ENCODE results near the gene ASCC1. TPM values are rescaled to one million over a fixed set of nuclear protein-coding genes. Genes with fewer than 3 reads are reported as not detected.

Gene ASCC1
- total RNA-seq, 1 donor from 2014 or later: 25.7 TPM

DNA sequence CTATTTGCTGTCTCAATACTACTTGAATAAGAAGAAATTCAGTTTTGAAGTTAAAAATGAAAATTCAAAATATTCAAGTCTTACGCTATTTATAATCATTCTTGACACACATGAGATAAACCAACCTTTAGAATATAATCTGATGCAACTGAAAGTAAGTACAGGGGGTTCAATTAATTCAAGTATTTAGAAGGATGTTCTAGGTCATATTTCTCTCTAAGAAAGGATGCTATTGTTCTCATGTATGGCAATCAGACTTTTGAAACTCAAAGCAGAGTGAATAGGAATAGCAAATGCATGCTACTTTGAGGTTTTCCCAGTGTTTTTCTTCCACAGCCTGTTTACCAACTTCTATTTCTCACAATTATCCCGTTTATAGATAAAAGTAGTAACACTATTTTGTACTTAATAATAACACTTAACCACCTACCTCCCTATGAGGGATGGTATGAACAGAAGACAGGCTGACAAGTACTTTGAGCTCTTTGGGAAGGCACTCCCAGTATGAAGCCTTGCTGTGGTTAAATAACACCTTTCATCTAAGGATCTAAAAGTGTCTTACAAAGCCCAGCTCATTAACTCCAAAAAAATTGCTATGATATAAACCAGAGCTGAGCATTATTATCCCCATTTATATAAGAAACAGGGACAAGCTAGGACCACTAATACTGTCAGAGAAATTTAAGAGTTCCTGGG lies 109.8 kb downstream of the ASCC1 start:
- FAIRE-seq (no peak), DNase-seq (ENCODE audit: low spot score in 2 of 2) (no peak)

DNA sequence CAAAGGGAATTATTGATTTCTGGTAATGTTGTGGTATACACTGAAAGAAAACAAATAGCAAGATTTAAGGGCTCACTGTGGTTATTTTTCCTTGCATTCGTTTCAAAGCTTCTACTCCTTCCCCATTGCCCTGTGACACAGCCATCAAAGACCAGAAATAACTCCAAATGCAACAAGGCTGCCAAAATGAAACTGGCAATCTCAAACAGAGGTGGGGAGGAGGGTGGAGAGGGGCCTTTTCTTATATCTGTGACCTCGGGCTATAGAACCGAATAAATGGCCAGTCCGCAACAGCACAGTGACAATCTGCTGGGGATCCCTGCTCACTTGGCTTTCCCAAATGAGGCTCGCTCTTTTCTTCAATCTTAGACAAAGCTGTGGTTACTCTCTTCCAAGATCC lies 110.4 kb downstream of the ASCC1 start:
- FAIRE-seq (no peak), DNase-seq (ENCODE audit: low spot score in 2 of 2) (no peak)

DNA sequence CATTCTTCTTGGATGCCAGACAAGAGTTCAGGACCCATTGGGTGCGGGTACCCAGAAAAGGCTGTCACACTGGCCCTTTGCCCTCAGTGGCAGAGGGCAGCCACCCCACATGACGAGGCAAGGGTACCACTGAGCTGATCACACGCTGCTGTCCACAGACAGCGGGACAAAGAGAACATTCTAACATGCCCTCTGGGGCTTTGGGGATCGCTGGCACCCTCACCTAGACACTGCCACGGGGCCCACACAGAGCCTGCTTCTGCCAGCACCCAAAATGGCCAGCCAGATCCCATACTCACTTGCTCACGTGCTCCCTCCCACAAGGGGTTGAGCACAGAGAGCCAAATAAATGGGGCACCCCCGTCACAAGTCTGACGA lies 111.0 kb downstream of the ASCC1 start:
- FAIRE-seq: no peak

DNA sequence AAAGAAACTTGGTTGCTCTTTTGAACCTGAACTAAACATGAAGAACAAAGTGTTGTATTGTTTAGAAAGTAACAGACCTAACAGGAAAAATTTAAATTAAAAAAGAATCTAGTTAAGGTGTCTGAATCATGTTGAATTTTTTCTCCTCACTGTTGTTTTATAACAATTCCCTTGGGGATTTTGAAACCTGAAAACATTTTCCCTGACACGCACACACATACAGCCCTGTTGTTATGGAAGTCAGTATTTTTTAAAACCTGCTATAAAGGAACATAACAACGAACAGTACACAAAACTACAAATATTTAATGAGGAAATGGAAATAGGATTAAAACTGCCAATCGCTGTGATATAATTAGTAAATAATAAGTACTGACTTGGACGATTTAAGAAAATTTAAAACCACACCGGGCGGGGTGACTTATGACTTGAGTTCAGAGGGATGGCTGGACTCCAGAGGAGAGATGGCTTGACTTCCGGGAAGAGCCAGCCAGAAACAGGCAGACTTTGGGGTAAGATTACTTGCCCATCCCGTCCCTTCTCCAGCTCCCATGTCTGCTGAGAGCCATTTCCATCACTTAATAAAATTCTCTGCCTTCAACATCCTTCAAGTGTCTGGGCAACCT lies 111.5 kb downstream of the ASCC1 start:
- FAIRE-seq (peak; percentile 54), DNase-seq (ENCODE audit: low spot score in 2 of 2) (no peak)

More for the DNA sequence above, 111.0 kb downstream of the ASCC1 start:
- no peak for DNase-seq (ENCODE audit: low spot score in 2 of 2)

DNA sequence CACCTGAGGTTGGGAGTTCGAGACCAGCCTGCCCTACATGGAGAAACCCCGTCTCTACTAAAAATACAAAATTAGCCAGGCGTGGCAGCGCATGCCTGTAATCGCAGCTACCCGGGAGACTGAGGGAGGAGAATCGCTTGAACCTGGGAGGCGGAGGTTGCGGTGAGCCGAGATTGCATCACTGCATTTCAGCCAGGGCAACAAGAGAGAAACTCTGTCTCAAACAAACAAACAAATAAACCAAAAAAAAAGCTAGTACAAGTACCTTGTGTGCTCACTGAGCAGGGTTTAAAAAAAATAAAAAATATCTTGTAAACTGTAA lies 116.5 kb downstream of the ASCC1 start:
- FAIRE-seq: no peak
- no peak for DNase-seq (ENCODE audit: low spot score in 2 of 2)

DNA sequence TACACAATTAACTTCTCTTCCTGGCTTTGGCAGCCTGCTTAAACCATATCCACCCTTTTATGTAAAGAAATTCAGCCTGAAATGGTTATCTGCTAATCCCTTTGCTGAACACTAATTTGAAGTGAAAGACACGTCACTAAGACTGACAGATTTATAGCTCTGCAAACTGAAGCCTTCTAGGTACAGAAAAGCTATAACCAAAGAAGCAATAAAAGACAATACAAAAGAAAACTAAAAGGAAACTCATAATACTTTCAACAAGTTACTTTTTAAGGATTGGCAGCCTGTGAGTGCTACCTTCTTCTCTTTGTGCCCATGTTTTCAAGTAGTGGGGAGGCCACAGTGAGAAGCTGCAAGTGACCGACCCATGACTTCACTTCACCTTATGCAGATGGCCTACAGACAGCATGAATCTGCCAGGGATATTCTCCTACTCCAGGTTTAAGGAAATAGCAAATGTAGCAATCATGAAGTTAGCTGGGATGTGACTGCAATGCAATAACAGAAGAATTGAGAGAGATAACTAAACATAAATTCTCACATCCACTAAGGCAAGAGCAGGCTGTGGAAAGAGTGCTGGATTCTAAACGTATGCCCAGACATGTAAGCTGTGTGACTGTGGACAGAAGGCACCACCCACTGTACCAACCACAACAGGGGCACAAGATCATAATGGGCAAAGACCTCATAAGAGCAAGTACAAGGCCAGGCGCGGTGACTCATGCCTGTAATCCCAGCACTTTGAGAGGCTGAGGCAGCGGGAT lies 117.1 kb downstream of the ASCC1 start:
- DNase-seq (ENCODE audit: low spot score in 2 of 2): no peak
- no peak for FAIRE-seq

DNA sequence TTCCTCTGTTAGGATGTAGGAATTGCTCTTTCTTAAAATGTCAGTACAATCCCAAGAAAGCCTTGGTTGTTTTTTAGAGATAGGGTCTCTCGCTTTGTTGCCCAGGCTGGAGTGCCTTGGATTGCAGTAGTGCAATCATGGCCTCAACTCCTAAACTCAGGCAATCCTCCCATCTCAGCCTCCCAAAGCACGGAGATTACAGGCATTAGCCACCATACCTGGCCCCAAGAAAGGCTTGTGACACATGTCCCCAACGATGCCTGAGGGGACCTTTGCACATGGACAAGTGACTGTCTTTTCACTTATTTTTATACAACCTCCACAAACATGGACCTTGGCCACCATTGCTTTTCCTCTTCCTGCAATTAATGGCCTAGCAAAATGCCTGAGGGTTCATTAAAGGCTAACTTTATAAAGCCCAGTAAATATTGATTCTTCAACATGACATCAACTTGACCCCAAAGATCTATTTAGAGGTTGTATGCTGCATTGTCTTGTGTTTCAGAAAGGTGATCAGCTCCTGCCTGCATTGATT lies 117.7 kb downstream of the ASCC1 start:
- FAIRE-seq (no peak), DNase-seq (ENCODE audit: low spot score in 2 of 2) (no peak)

DNA sequence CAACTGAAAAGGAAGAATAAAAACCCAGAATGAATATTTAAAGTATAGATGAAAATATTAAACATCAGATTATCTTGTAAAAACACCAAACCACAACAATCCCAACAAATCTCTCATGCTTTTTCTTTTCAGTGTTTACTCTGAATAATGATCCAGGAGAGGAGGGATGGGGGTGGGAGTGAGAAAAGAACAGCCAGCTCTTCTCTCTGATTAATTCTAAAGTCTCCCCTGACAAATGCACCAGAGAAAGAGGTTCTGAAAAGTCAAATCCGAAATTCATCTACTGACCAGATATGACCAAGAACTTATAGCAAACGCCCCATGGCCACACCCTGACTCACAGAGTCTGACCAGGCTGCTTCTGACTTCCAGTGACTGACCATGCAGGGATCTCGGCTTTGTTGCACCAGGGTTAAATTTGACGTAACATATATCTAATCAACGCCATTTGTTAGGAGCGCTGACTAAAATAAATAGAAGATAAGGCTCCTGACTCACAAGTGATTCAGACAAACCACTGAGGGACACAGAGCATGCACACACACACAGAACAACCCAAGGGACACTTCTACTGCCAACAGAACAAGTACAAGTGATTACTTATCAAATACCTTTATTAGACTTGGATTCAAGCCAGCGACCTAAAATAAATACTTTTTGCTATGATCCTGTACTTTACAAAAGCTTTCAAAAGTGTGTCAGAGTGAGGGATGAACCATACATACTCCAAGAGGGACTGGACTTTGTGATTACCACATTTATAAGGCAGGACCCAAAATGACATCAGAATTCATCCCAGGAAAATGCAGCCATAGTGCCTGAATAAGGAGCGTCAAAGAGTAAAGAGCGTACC lies 118.4 kb downstream of the ASCC1 start:
- FAIRE-seq (no peak), DNase-seq (ENCODE audit: low spot score in 2 of 2) (no peak)

DNA sequence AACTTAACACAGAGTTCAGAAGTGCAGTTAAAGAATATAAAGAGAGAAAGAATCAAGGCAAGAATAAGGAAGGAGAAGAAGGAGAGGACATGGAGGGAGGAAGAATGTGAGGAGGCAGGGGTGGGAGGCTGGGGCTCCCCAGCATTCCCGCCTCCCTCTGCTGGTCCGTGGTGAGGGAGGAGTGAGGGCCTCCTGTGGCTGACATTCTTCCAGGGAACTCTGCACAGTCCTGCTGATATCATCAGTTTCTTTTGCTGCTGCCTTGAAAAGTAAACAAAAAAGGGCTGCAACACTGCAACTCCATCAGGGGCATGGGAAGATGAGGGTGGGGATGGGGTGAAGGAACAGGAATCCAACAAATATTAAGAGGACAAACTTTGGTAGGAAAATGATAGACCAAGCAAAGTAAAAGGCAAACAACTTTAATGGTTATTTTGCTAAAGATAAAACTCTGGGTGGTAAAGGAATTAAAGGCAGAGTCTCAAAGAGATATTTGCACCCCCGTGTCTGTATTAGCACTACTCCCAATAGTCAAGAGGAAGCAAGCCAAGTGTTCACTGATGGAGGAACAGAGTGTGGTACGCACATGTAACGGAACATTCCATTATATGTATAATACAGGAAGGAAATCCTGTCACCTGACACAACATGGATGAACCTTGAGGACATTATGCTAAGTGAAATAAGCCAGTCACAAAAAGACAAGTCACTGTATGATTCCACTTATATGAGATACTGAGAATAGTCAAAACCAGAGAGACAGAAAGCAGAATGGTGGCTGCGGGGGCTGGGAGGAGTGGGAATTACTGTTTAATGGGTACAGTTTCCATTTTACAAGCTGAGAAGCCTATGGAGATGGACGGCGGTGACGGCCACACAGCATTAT lies 119.7 kb downstream of the ASCC1 start:
- DNase-seq (ENCODE audit: low spot score in 2 of 2): no peak

DNA sequence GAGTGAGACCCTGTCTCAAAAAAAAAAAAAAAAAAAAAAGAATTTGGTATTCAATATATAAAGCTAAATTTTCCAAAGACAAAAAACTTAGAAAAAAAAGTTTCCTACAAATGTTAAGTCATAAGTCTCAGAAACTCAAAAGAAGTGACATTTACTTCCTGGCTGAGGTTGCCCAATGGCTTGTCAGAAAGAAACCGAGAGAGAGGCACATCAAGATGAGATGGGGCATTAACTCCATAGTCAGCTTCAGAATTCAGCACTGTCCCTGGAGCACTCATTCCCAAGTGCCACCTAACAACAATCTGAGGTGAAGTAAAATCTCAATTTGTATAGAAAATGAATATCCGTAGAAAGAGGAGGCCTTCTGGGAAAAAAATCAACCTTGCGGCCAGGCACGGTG lies 120.9 kb downstream of the ASCC1 start:
- DNase-seq (ENCODE audit: low spot score in 2 of 2) (no peak), FAIRE-seq (no peak)

More for the DNA sequence above, 119.7 kb downstream of the ASCC1 start:
- no peak for FAIRE-seq

DNA sequence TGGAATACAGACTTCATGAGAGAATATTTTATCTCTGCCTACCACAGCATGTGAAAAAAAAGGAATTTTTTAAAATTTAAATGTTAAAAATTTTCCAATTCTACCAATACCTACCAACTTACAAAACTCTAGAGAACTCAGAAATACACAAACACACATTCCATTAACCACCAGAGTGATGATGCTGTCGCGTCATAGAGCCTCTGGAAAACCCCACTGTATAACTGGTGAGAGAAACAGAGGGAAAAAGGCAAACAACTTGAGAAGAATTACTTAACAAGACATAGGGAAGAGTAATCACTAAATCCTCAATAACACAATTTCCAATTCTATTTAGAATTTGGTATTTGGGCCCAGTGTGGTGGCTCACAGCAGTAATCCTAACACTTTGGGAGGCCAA lies 121.5 kb downstream of the ASCC1 start:
- no peak for FAIRE-seq
- DNase-seq (ENCODE audit: low spot score in 2 of 2): no peak

DNA sequence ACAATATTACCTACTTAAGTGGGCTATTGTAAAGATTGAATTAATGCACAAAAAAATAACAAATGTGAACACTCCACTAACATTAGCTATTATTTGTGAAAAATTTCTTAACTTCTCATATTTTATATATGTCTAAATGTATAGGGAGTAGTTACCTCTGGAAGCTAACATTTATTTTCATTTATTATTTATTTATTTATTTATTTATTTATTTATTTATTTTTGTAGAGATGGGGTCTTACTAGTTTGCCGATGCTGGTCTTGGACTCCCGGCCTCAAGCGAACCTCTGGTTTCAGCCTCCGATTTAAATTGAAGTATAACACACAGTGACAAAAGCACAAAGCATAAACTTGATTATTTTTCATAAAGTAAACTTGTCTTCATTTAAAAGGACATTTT lies 122.6 kb downstream of the ASCC1 start:
- DNase-seq (ENCODE audit: low spot score in 2 of 2): no peak
- FAIRE-seq: no peak

DNA sequence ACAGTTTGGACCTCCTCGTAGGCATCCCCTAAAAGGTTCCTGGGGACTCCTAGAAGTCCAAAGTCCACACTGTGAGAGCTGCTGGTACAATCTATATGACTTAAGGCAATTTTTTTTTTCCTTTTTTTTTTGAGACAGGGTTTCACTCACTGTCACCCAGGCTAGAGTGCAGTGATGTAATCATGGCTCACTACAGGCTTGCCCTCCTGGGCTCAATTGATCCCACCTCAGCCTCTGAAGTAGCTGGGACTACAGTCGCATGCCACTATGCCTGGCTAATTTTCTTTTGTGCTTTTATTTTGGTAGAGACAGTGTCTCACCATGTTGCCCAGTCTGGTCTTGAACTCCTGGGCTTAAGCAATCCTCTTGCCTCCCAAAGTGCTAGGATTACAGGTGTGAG lies 123.1 kb downstream of the ASCC1 start:
- FAIRE-seq (no peak), DNase-seq (ENCODE audit: low spot score in 2 of 2) (no peak)

DNA sequence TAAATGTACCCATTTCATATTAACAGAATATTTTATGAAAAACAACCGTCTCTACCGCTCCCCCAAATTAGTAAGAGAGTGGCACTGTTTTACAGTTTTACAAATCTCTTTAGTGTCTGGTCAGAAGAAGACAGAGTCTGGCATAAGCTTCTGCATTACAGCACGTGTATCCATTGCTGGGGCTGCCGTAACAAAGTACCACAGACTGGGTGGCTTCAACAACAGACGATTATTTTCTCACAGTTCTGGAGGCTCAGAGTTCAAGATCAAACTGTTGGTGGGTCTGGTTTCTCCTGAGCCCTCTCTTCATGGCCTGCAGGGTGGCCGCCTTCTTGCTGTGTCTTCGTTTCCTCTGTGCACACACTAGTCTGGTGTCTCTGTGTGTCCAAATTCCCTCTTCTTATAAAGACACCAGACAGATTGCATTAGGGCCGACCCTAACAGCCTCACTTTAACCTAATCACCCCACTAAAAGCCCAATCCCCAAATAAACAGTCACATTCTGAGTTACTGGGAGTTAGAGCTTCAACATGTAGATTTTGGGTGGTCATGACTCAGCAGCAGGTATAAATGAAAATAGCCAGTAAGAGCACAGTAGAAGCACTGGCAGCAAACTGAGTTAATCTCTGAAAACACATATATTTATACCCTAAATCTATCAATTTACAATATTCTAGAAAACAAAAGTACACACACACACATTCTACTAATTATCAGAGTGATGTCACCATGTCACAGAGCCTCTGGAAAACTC lies 123.7 kb downstream of the ASCC1 start:
- DNase-seq (ENCODE audit: low spot score in 2 of 2) (no peak), FAIRE-seq (no peak)

DNA sequence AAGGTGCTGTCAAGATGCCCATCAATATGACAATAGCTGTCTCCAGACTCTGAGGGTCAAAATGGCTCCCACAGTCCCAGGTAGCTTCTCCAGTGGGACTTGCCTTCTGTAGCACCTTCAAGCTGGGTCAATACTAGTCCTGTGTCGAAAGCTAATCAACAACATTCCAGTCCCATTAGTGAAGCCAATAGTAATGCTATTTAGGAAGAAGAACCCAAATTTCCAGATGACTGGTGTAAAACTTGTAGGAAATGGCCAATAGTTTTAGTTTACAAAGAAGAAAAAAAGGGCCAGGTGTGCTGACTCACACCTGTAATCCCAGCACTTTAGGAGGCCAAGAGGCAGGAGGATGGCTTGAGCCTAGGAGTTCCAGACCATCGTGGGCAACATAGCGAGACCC lies 125.8 kb downstream of the ASCC1 start:
- no peak for FAIRE-seq
- no peak for DNase-seq (ENCODE audit: low spot score in 2 of 2)

DNA sequence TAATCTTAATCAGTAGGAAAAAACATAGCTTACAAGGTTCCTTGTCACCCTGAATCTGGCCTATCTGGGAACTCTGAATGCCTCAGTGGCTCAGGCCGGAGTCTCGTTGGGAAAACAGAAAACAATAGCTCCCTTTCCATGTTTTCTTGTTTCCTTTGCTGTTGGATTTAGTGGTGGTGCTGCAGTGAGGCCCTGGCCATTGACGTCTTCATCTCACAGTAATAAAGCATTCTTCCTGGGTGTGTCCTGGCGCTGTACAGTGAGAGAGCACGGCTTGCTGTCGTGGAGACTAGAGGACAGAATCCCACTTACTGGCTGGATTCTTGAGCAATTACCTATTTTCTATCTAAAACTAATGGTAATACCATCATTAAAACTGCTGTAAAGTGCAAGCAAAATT lies 126.5 kb downstream of the ASCC1 start:
- DNase-seq (ENCODE audit: low spot score in 2 of 2) (no peak), FAIRE-seq (no peak)

DNA sequence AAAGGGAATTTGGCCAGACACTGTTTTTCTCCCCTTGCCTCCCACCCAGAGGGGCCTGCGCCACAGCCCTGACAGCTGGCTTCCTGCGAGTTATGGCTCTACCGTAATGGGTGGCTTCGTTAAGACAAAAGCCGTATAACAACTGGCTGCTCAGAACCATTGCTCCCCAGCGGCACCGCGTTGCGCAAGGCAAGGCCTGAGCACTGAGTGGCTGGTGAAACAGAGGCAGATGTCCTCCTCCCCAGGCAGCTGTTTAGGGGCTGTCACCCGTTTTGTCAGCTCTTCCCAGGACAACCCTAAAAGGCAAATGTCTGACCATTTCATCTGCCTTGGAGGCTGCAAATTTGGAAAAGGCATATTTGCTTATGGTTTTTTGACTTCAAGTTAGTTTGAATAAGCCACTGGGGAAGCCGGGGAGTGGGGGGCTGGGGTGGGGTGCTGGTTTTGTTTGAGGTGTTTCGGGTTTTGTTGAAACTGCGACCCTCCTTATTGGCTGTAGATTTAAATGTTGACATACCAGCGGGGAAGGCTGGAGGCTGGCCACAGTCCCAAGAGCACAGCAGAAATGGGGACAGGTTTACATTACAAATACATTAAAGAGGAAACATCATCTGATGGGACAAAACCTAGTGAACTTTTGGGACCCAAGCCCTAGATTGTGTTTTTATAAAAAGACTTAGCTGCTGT lies 127.0 kb downstream of the ASCC1 start:
- FAIRE-seq (no peak), DNase-seq (ENCODE audit: low spot score in 2 of 2) (no peak)
